ENCODE results near the gene KCNQ2. TPM values are rescaled to one million over a fixed set of nuclear protein-coding genes. Genes with fewer than 3 reads are reported as not detected.

KCNQ2 gene
- total RNA-seq, 4 donors from 2014 or later: not detected

DNA sequence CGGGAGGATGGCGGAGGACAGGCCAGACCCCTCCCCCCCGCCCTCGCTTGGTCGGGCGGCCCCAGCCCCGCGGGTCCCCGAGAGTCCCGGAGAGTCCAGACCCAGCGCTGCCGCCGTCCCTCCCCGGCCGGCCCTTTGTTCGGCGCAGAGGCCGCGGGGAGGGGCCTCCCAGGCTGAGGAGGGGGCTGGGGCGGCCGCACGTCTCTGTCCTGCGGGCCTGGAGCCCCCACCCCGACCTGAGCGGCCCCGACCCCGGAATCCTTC lies 806 bp downstream of the KCNQ2 start:
- TF ChIP-seq, protein P1, sequence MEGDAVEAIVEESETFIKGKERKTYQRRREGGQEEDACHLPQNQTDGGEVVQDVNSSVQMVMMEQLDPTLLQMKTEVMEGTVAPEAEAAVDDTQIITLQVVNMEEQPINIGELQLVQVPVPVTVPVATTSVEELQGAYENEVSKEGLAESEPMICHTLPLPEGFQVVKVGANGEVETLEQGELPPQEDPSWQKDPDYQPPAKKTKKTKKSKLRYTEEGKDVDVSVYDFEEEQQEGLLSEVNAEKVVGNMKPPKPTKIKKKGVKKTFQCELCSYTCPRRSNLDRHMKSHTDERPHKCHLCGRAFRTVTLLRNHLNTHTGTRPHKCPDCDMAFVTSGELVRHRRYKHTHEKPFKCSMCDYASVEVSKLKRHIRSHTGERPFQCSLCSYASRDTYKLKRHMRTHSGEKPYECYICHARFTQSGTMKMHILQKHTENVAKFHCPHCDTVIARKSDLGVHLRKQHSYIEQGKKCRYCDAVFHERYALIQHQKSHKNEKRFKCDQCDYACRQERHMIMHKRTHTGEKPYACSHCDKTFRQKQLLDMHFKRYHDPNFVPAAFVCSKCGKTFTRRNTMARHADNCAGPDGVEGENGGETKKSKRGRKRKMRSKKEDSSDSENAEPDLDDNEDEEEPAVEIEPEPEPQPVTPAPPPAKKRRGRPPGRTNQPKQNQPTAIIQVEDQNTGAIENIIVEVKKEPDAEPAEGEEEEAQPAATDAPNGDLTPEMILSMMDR (IDR thresholded peaks at IDR 0.05; ENCODE audit: low read depth): no peak

DNA sequence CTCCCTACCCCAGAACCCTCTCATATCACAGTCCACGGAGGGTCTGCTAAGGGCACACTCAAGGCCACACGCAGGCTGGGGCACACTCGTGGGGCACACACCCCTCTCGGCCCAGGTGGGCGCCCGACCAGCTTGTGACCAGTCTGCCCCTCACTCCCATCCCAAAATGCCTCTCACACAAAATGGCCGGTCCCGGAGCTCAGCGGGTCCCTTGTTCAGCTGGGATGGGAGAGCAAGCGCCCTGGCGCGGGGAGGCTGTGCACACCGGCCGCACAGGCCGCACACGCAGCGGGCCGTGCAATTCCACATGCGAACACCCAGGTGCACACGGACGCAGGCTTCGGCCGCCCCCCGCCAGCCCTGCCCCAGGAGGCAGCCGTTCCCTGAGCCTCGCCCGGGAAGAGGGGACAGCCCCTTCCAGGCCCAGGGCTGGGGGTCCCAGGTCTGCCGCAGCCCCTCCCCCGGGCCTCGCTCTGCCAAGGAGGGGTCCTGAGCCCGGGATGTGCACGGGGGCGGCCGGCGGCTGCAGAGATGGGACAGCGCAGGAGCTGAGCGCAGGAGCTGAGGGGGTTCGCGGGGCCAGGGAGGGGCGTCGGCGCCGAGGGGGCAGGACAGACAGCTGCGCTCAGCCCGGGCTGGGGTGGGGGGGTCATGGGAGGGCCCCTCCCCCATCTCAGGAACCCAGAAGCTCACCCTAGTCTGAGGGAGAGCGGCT lies 1.3 kb downstream of the KCNQ2 start:
- TF ChIP-seq, protein P1 (IDR thresholded peaks at IDR 0.05; ENCODE audit: low read depth): no peak

DNA sequence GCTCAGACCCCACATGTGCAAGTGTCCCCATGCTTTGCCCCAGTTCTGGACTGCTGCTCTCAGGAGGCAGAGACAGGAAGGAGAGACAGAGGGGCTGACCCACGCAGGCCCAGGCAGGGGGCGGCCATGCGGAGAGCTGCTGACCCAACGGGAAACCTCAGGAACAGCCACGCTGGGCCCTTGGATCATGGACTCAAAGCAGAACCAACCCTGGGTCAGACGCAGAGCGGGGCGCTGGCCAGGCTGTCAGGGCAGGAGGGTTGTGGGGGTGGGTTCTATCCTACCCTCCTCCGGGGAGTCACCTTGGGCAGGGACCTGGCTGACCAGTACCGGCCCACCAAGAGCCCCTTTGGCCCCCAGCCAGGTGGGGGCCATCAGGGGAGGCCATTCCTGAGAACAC lies 2.0 kb downstream of the KCNQ2 start:
- TF ChIP-seq, protein P1 (IDR thresholded peaks at IDR 0.05; ENCODE audit: low read depth): no peak

DNA sequence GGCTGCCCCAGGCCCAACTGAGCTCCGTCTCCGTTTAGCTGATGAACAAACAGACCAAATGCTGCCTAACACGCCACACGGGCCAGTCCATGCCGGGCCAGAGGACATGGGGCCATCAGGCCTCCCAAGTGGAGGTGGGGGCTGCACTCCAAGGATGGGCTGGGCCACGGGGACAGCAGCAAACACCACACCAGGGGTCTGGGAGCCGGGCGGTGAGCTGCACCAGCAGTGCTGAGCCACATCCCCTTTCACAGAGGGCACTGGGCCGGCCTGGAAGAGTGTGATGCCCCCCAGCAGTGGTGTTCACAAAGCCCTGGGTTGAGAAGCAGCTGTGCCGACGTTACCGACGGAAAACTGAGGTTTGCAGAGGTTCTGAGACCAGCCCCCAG lies 2.7 kb downstream of the KCNQ2 start:
- TF ChIP-seq, protein P1 (IDR thresholded peaks at IDR 0.05; ENCODE audit: low read depth): no peak

DNA sequence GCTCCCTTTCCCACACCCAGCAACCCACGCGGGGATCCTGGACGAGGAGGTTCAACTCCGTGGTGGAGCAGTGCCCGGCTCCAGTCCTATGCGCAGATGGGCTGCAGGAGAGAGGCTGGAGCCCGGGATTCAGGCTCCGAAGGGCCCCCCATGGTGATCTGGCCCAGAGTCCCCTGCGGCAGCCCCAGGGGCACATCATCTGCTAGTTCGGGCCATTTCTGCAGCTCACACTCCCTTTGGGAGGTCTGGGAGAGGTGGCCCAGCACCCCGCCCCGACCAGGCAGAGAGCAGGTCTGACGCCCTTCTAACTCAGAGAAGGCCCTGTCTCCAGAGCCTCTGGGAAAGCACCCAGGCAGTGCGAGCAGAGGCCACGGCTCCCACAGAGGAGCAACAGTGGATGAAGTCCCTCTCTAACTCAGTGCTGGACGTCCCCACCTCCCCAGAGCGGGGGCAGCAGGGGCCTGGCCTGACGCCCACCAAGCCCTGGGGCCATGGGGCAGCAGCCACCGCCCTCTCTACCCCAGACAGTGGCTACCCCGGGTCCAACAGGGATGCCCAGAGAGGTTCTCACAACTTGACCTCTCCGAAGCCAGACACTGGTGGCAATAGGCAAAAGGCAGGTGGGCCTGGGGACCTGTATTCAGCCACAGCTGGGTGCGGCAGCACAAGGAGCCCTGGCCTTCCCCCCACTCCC lies 3.3 kb downstream of the KCNQ2 start:
- TF ChIP-seq, protein P1 (IDR thresholded peaks at IDR 0.05; ENCODE audit: low read depth): no peak

DNA sequence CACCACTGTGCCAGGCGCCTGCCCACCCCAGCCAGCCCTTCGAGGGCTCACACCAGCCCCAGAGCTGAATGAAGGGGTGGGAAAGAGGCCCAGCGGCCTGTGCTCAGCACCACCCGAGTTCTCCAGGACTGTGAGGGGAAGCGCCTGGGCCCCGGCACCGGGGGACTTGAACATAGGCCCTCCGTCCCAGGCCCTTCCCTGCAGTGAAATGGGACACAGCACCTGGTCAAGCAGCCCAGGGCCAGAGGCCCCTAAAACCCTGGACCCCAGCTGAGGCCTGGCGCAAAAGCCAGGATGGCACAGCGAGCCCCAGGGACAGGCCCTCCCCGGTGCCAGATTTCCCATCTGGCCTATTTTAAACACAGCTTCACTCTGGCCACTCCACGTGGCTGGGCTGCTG lies 4.0 kb downstream of the KCNQ2 start:
- TF ChIP-seq, protein P1 (IDR thresholded peaks at IDR 0.05; ENCODE audit: low read depth): no peak

DNA sequence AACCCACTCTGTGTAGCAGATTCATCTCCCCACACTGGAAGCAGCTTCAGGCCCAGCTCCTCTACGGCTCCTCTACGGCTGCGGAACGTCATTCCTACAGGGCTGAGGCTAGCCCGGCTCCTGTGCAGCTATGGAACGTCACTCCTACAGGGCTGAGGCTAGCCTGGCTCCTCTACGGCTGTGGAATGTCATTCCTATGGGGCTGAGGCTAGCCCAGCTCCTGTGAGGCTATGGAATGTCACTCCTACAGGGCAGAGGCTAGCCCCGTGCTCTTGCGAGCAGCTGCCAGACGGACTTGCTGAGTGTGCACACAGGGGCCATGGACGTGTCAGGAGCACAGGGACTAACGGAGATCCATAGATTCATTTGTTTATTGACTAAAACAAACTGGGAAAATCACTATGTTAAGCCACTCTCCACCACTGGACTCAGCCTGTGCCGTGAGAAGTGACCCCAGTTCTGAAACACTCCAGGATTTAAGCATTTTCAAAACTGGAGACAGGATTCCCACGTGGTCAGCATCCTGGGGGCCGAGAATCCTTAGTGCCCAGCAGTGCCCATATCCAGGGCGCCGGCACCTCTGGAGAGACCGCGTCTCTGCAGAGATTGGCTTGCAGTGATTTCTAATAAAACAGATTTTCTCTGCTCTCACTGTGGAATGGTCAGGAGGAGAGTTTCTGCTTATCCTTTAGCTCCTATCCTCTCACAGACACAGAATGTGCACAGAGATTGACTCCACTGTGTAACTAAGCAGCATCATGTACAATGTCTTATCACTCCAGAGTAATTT lies 5.0 kb downstream of the KCNQ2 start:
- TF ChIP-seq, protein P1 (IDR thresholded peaks at IDR 0.05; ENCODE audit: low read depth): no peak

Data from subcutaneous adipose tissue (tissue), 4 donors.